Stimulated activated CD4-positive, alpha-beta T cell treated with anti-CD3 and anti-CD28 coated beads, TNF-alpha, amount 100 ng/mL, for 1 hour (primary cell): ENCODE measurements around the gene NEURL1B.

Source experiments
- DNase-seq, 3 donors: peaks; one replicate each; pipeline ENCODE4 v3.0.0-alpha.2; 2020; ENCODE audit warnings: low read depth in 3 of 3, low spot score in 1 of 3

The NEURL1B gene

GRCh38 chr5:172633403-172633970 lies 7.6 kb upstream of the NEURL1B start:
- DNase-seq, result no peak

GRCh38 chr5:172634106-172634899 lies 6.8 kb upstream of the NEURL1B start:
- DNase-seq, result no peak

- no peak for DNase-seq
These were observed 6.0 kb upstream of the NEURL1B start for GRCh38 chr5:172635038-172635437.

- DNase-seq, result no peak
These were observed 4.6 kb upstream of the NEURL1B start for GRCh38 chr5:172636279-172637050.

- DNase-seq, result no peak
These were observed 3.9 kb upstream of the NEURL1B start for GRCh38 chr5:172637110-172637580.

GRCh38 chr5:172637740-172638139 lies 3.3 kb upstream of the NEURL1B start:
- no peak for DNase-seq

- DNase-seq, result no peak
These were observed 2.8 kb upstream of the NEURL1B start for GRCh38 chr5:172638209-172638768.

- no peak for DNase-seq
These were observed 924 bp upstream of the NEURL1B start for GRCh38 chr5:172640139-172640538.

GRCh38 chr5:172641359-172642050 lies 442 bp downstream of the NEURL1B start:
- DNase-seq, result no peak

GRCh38 chr5:172642051-172642409 lies 967 bp downstream of the NEURL1B start:
- no peak for DNase-seq

GRCh38 chr5:172642486-172642885 lies 1.4 kb downstream of the NEURL1B start:
- no peak for DNase-seq

- DNase-seq, result no peak
These were observed 2.1 kb downstream of the NEURL1B start for GRCh38 chr5:172642926-172643871.

GRCh38 chr5:172644266-172644665 lies 3.2 kb downstream of the NEURL1B start:
- DNase-seq, result no peak

GRCh38 chr5:172644711-172645110 lies 3.6 kb downstream of the NEURL1B start:
- DNase-seq, result no peak

GRCh38 chr5:172645271-172646055 lies 4.4 kb downstream of the NEURL1B start:
- no peak for DNase-seq

- no peak for DNase-seq
These were observed 5.7 kb downstream of the NEURL1B start for GRCh38 chr5:172646716-172647285.

GRCh38 chr5:172647352-172648012 lies 6.4 kb downstream of the NEURL1B start:
- DNase-seq, result no peak

- no peak for DNase-seq
These were observed 6.9 kb downstream of the NEURL1B start for GRCh38 chr5:172648013-172648381.
